Mesendoderm (in vitro differentiated cells): ENCODE data around the gene MYH10.

ENCODE experiments used
- DNase-seq: peaks from one replicate; pipeline ENCODE4 v3.0.0; 2013
- H2AK5ac ChIP-seq: 2 replicates; pipeline ENCODE4 v1.6.1; 2013; ENCODE audit warnings: low read length, inconsistent platforms
- H2BK120ac ChIP-seq: 2 replicates; pipeline ENCODE4 v1.6.1; 2013; ENCODE audit warnings: low read depth, mild to moderate bottlenecking, low read length, moderate library complexity, mixed read lengths
- H2BK15ac ChIP-seq: replicated peaks from 2 replicates; pipeline ENCODE4 v1.6.1; 2013; ENCODE audit warnings: low read depth, mild to moderate bottlenecking, moderate library complexity
- H2BK5ac ChIP-seq: 2 replicates; pipeline ENCODE4 v1.6.1; 2013; ENCODE audit warnings: low read length, inconsistent platforms
- H3K18ac ChIP-seq: 2 replicates; pipeline ENCODE4 v1.6.1; 2013; ENCODE audit warnings: mild to moderate bottlenecking, low read length, mixed read lengths
- H3K23ac ChIP-seq: one replicate; pipeline ENCODE4 v1.6.1; 2013; ENCODE audit warnings: low read length
- H3K27ac ChIP-seq: 2 replicates; pipeline ENCODE4 v1.5.1; 2013; ENCODE audit warnings: low read depth, mild to moderate bottlenecking, inconsistent platforms, low read length, moderate library complexity
- H3K27me3 ChIP-seq: 2 replicates; pipeline ENCODE4 v1.6.1; 2013; ENCODE audit warnings: low read length, control low read depth, mild to moderate bottlenecking, inconsistent platforms; ENCODE audit not compliant: insufficient read depth, poor library complexity
- H3K36me3 ChIP-seq: 2 replicates; pipeline ENCODE4 v1.6.1; 2013; ENCODE audit warnings: low read length, inconsistent platforms; ENCODE audit not compliant: control insufficient read depth, insufficient read depth
- H3K4ac ChIP-seq: one replicate; pipeline ENCODE4 v1.6.1; 2013; ENCODE audit warnings: low read depth, mild to moderate bottlenecking, low read length, moderate library complexity
- H3K4me1 ChIP-seq: 2 replicates; pipeline ENCODE4 v1.6.1; 2013; ENCODE audit warnings: low read depth, low read length, inconsistent platforms; ENCODE audit not compliant: control insufficient read depth
- H3K4me2 ChIP-seq: 2 replicates; pipeline ENCODE4 v1.6.1; 2013; ENCODE audit warnings: low read length
- H3K4me3 ChIP-seq: 2 replicates; pipeline ENCODE4 v1.5.1; 2013; ENCODE audit warnings: mild to moderate bottlenecking, low read length
- H3K56ac ChIP-seq: one replicate; pipeline ENCODE4 v1.6.1; 2013; ENCODE audit warnings: low read length
- H3K79me1 ChIP-seq: 2 replicates; pipeline ENCODE4 v1.6.1; 2013; ENCODE audit warnings: low read length, inconsistent platforms
- H3K79me2 ChIP-seq: 2 replicates; pipeline ENCODE4 v1.6.1; 2013; ENCODE audit warnings: mild to moderate bottlenecking, low read length; ENCODE audit not compliant: control insufficient read depth, insufficient read depth
- H3K9ac ChIP-seq: 2 replicates; pipeline ENCODE4 v1.6.1; 2013; ENCODE audit warnings: low read length, inconsistent platforms
- H4K5ac ChIP-seq: one replicate; pipeline ENCODE4 v1.6.1; 2013; ENCODE audit warnings: low read length
- H4K8ac ChIP-seq: one replicate; pipeline ENCODE4 v1.6.1; 2013; ENCODE audit warnings: low read depth, mild to moderate bottlenecking, control low read depth, low read length, moderate library complexity
- WGBS: extraction: QIAGEN DNeasy Blood & Tissue Kit; methylation state at CpG from one replicate; pipeline ENCODE4 v1.1.7; 2013; ENCODE audit warnings: low lambda C conversion rate, missing lambda C conversion rate; ENCODE audit not compliant: insufficient coverage; ENCODE audit errors: extremely low coverage; 5-methylcytosine and 5-hydroxymethylcytosine counted together

MYH10 gene

DNA sequence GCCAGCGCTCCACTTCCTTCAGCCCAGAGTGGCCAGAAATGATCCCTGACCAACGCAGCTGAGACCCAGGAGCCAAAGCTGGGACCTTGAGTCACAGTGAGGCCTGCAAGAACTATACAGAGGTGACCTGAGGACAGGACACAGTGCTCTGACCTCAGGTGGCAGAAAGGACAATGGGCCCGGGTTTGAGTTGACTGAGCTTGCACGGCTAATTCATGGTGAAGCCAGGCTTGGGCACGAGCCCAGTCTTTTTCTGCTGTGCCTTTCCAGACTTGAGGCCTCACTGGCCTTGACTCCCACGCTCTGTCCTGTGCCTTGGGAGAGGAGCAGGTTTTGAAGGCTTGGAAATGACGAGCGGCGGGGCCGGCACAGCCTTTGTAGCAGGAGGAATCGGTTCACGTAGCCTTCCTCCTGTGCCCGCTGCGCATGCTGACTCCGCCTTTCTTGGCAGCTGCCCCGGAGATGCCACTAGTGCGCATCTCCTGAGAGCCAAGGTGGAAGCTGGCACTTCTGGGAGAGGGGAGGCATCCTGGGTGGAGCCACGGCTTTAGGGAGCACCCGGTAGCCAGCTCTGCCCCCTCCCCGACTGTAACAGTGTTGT lies 160.0 kb downstream of the MYH10 start:
- no CpG with 5 or more reads among the region's 20 CpGs for WGBS
- Histone ChIP-seq H3K4ac (no peak overlapping the region), H2BK15ac (no peak overlapping the region), H3K27ac (no peak overlapping the region), H3K4me2 (no peak overlapping the region), H3K36me3 (peaks cover 10% of the 10 kb centered on the region), H4K8ac (no peak overlapping the region), H2BK5ac (no peak overlapping the region), H3K79me2 (no peaks in the 10 kb centered on the region), H3K23ac (no peak overlapping the region), H2BK120ac (no peak overlapping the region), H3K18ac (no peak overlapping the region), H4K5ac (no peak overlapping the region), H3K56ac (no peak overlapping the region), H3K4me1 (no peaks in the 10 kb centered on the region), H2AK5ac (no peak overlapping the region), H3K79me1 (peaks cover 2% of the 10 kb centered on the region), H3K27me3 (no peaks in the 10 kb centered on the region), H3K9ac (no peak overlapping the region), H3K4me3 (no peak overlapping the region)
- no peak for DNase-seq

DNA sequence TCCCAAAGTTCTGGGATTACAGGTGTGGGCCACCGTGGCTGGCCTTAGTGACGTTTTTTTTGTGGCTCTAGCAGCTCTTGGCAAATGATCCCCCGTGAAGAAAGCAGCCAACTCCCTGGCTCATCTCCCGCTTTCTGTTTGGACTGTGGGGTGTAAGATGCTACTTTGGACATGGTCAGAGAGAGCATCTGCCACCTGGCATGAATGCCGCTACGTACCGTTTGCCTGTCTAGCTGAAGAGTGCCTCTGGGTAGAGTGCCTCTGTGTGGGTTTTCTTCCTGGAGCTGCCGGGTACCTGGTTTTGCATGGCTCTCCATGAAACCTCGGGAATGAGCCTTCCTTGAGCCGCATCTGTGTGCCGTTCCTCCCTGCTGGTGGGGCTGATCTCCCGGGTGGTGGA lies 160.6 kb downstream of the MYH10 start:
- H3K27me3 ChIP-seq: no peaks in the 10 kb centered on the region
- no peak overlapping the region for H4K5ac ChIP-seq
- no peaks in the 10 kb centered on the region for H3K4me1 ChIP-seq
- no peak overlapping the region for H2BK15ac ChIP-seq
- H4K8ac ChIP-seq: no peak overlapping the region
- no peak overlapping the region for H2AK5ac ChIP-seq
- H2BK120ac ChIP-seq: no peak overlapping the region
- peaks cover 10% of the 10 kb centered on the region for H3K36me3 ChIP-seq
- WGBS: no CpG with 5 or more reads among the region's 12 CpGs
- H3K79me2 ChIP-seq: peaks cover 3% of the 10 kb centered on the region
- H2BK5ac ChIP-seq: no peak overlapping the region
- H3K4ac ChIP-seq: no peak overlapping the region
- H3K23ac ChIP-seq: no peak overlapping the region
- H3K56ac ChIP-seq: no peak overlapping the region
- no peak overlapping the region for H3K4me2 ChIP-seq
- H3K9ac ChIP-seq: no peak overlapping the region
- no peak overlapping the region for H3K27ac ChIP-seq
- H3K4me3 ChIP-seq: no peak overlapping the region
- H3K18ac ChIP-seq: no peak overlapping the region
- no peak for DNase-seq
- peaks cover 4% of the 10 kb centered on the region for H3K79me1 ChIP-seq

DNA sequence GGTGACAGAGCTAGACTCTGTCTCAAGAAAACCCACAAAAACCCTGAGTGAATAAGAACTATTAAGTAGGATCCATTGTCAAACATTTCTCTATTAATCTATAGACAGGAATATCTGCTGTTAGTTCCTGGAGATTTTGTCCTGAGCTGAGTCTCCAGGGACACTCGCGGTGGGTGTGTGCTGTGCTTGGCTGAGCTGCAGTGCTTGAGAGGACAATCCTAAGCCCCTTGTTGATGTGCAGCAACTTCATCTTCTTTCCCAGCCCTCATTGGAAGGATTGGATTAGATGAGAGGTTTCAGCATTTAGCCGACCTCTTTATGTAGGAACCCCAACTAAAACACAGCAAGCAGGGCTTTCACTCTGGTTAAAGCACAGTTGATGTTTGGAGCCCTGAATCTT lies 161.5 kb downstream of the MYH10 start:
- Histone ChIP-seq H2BK5ac (no peak overlapping the region), H4K5ac (no peak overlapping the region), H3K4me1 (no peaks in the 10 kb centered on the region), H3K9ac (no peak overlapping the region), H3K27me3 (no peaks in the 10 kb centered on the region), H3K79me1 (peaks cover 9% of the 10 kb centered on the region), H3K18ac (no peak overlapping the region), H2BK120ac (no peak overlapping the region), H3K4me2 (no peak overlapping the region), H3K4ac (no peak overlapping the region), H3K23ac (no peak overlapping the region), H4K8ac (no peak overlapping the region), H3K4me3 (no peak overlapping the region), H3K36me3 (peaks cover 9% of the 10 kb centered on the region), H2AK5ac (no peak overlapping the region), H2BK15ac (no peak overlapping the region), H3K56ac (no peak overlapping the region), H3K27ac (no peak overlapping the region), H3K79me2 (peaks cover 7% of the 10 kb centered on the region)
- WGBS: no CpG with 5 or more reads among the region's 3 CpGs
- no peak for DNase-seq

DNA sequence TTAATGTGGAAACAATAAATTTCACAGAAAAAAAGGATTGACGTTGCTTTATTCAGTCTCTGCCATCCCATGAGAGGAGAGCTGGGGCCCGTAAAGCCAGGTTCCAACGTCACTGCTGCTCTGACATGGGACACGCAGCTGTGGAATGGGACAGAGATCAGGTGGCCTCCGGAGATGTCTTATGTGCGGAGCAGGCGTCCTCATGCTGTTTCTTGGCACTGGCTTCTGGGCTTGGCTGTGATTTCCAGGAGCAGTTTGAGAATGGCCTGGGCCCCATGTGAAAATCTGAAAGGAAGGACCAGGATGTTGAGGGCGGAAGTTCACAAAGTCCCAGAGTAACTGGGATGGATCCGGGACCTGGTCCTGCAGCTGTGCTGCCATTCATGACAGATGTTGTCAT lies 162.4 kb downstream of the MYH10 start:
- peaks cover 7% of the 10 kb centered on the region for H3K79me2 ChIP-seq
- peaks cover 15% of the 10 kb centered on the region for H3K79me1 ChIP-seq
- peaks cover 9% of the 10 kb centered on the region for H3K36me3 ChIP-seq
- H3K4me2 ChIP-seq: no peak overlapping the region
- no peak overlapping the region for H3K56ac ChIP-seq
- WGBS: no CpG with 5 or more reads among the region's 9 CpGs
- no peak overlapping the region for H2AK5ac ChIP-seq
- DNase-seq: no peak
- H4K8ac ChIP-seq: no peak overlapping the region
- no peak overlapping the region for H3K27ac ChIP-seq
- no peak overlapping the region for H3K18ac ChIP-seq
- H3K23ac ChIP-seq: no peak overlapping the region
- no peak overlapping the region for H2BK5ac ChIP-seq
- no peaks in the 10 kb centered on the region for H3K27me3 ChIP-seq
- no peak overlapping the region for H4K5ac ChIP-seq
- H3K9ac ChIP-seq: no peak overlapping the region
- H2BK120ac ChIP-seq: no peak overlapping the region
- no peaks in the 10 kb centered on the region for H3K4me1 ChIP-seq
- no peak overlapping the region for H3K4ac ChIP-seq
- H2BK15ac ChIP-seq: no peak overlapping the region
- no peak overlapping the region for H3K4me3 ChIP-seq

DNA sequence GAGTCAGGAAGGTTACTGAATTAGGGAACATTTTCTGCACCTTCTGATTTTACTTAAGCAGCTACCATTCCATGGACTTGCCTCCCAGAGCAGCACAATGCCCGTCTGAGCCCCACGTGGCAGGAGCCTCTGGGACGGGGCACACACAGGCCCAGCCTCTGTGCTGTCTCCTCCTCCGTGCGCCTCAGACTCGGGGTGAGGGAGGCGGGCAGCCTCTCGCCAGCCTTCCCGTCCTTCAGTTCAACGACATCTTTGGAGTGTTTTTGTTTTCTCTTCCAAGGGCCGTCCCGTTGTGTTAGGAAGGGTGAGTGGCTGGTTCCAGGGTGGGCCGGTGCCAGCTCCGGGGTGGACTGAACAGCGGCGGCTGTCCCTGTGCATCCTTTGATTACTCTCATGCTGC lies 163.0 kb downstream of the MYH10 start:
- no peak overlapping the region for H3K23ac ChIP-seq
- peaks cover 15% of the 10 kb centered on the region for H3K79me1 ChIP-seq
- H2AK5ac ChIP-seq: no peak overlapping the region
- H3K56ac ChIP-seq: no peak overlapping the region
- DNase-seq: no peak
- H3K79me2 ChIP-seq: peaks cover 7% of the 10 kb centered on the region
- no peak overlapping the region for H3K27ac ChIP-seq
- H3K18ac ChIP-seq: no peak overlapping the region
- H3K9ac ChIP-seq: no peak overlapping the region
- H3K4ac ChIP-seq: no peak overlapping the region
- no CpG with 5 or more reads among the region's 16 CpGs for WGBS
- H3K27me3 ChIP-seq: no peaks in the 10 kb centered on the region
- no peak overlapping the region for H4K5ac ChIP-seq
- H3K4me3 ChIP-seq: no peak overlapping the region
- H4K8ac ChIP-seq: no peak overlapping the region
- no peak overlapping the region for H2BK15ac ChIP-seq
- H2BK5ac ChIP-seq: no peak overlapping the region
- H2BK120ac ChIP-seq: no peak overlapping the region
- peaks cover 9% of the 10 kb centered on the region for H3K36me3 ChIP-seq
- H3K4me2 ChIP-seq: no peak overlapping the region
- no peaks in the 10 kb centered on the region for H3K4me1 ChIP-seq

DNA sequence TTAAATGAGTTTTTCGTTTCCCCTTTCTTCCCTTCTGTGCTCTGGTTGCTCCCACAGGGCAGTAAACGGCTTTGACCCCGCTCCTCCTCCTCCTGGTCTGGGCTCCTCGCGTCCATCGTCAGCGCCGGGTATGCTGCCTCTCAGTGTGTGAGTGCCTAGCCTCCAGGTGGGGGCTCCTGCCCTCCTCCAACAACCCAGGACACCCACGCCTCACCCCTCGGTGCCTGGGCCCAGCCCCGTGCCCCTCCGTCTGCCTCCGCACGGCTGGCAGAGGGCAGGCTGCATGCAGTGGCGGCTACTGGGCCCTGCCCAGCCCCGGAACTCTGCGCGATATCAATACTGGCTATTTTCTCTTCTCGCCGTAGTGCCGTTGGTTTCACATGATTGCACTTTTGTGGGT lies 163.7 kb downstream of the MYH10 start:
- no peak overlapping the region for H2BK15ac ChIP-seq

More for the DNA sequence above, 163.7 kb downstream of the MYH10 start:
- Histone ChIP-seq H3K4me3 (no peak overlapping the region), H2AK5ac (no peak overlapping the region), H3K4ac (no peak overlapping the region), H2BK120ac (no peak overlapping the region), H2BK5ac (no peak overlapping the region), H3K4me1 (no peaks in the 10 kb centered on the region), H3K18ac (no peak overlapping the region), H4K5ac (no peak overlapping the region), H3K23ac (no peak overlapping the region), H3K79me1 (peaks cover 16% of the 10 kb centered on the region), H4K8ac (no peak overlapping the region), H3K27me3 (no peaks in the 10 kb centered on the region), H3K56ac (no peak overlapping the region), H3K9ac (no peak overlapping the region), H3K79me2 (peaks cover 7% of the 10 kb centered on the region), H3K36me3 (peaks cover 10% of the 10 kb centered on the region), H3K4me2 (no peak overlapping the region), H3K27ac (no peak overlapping the region)
- DNase-seq: no peak
- no CpG with 5 or more reads among the region's 21 CpGs for WGBS
